ENCODE measurements around the gene SMIM38.
A peak's percentile ranks its signal among the peaks of the same experiment; 100 is the strongest.

SMIM38 gene

DNA sequence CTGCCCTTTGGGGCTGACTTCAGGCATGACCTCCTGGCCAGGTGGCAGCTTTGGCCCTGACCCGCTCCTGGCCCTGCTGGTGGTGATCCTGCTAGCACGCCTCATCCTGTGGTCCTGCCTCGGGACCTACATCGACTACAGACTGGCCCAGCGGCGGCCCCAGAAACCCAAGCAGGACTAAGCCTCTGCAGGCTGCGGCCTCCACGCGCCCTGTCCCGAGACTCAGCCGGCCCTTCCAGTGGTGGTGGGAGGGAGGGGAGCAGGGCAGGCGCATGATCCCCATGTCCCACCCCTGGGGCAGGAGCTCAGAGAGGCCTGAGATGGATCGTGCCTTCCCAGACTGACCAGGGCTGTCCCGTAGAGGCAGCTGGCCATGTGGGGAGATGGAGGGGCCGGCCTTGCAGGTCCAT, 2.1 kb downstream of the SMIM38 start:
- TF ChIP-seq, protein P1, sequence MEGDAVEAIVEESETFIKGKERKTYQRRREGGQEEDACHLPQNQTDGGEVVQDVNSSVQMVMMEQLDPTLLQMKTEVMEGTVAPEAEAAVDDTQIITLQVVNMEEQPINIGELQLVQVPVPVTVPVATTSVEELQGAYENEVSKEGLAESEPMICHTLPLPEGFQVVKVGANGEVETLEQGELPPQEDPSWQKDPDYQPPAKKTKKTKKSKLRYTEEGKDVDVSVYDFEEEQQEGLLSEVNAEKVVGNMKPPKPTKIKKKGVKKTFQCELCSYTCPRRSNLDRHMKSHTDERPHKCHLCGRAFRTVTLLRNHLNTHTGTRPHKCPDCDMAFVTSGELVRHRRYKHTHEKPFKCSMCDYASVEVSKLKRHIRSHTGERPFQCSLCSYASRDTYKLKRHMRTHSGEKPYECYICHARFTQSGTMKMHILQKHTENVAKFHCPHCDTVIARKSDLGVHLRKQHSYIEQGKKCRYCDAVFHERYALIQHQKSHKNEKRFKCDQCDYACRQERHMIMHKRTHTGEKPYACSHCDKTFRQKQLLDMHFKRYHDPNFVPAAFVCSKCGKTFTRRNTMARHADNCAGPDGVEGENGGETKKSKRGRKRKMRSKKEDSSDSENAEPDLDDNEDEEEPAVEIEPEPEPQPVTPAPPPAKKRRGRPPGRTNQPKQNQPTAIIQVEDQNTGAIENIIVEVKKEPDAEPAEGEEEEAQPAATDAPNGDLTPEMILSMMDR (IDR thresholded peaks at IDR 0.05; ENCODE audit: low read depth, low read length): no peak
- peak; percentile 33 for DNase-seq
- no peaks in the 10 kb centered on the region for H3K9me3 ChIP-seq
- H3K27me3 ChIP-seq: no peaks in the 10 kb centered on the region
- no peak overlapping the region for H3K4me3 ChIP-seq (ENCODE audit: low read depth, low read length)
- H3K4me1 ChIP-seq: peaks cover 42% of the 10 kb centered on the region
- no peaks in the 10 kb centered on the region for H3K36me3 ChIP-seq

DNA sequence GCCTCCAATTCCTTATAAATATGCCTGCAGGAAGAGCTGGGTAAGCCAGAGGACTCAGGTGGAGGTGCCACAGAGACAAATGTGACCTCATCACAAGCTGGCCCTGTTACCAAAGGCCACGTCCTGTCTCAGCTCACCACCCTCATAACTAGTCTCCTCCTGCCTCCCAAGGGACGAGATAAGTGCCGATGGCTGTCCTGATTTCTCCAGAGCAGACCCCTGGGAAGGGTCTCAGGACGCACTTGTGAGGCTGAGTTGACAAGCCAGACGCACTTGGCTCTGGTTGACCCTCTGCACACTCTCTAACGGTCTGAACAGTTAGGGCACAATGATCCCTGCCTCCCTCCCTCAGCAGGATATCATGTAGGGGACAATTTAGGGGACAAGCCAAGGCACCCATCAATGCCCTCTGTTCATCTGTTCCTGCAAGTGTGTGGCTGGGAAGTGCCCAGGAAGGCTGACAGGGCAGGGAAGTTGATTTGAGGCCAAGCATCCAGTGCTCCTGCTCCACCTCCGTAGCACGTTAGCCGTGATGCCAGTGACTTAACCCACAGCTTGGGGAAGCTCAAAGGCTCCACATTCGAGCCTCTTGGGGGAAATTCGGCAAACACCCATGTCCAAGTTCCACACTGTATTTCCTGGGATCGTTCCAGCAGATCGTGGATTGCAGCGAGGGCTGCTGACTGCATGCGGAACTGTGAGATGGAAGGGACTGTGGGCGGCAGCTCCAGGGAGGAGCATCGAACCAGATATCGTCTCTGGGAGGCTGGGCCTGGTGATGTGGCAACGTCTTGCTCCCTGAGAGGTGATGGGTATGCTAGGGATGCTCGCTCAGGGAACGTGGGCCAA, 2.8 kb downstream of the SMIM38 start:
- Histone ChIP-seq H3K36me3 (no peaks in the 10 kb centered on the region), H3K4me1 (peaks cover 42% of the 10 kb centered on the region), H3K4me3 (ENCODE audit: low read depth, low read length) (no peak overlapping the region), H3K27me3 (no peaks in the 10 kb centered on the region), H3K9me3 (no peaks in the 10 kb centered on the region)
- peak; percentile 62 for DNase-seq
- TF ChIP-seq, protein P1 (IDR thresholded peaks at IDR 0.05; ENCODE audit: low read depth, low read length): no peak

DNA sequence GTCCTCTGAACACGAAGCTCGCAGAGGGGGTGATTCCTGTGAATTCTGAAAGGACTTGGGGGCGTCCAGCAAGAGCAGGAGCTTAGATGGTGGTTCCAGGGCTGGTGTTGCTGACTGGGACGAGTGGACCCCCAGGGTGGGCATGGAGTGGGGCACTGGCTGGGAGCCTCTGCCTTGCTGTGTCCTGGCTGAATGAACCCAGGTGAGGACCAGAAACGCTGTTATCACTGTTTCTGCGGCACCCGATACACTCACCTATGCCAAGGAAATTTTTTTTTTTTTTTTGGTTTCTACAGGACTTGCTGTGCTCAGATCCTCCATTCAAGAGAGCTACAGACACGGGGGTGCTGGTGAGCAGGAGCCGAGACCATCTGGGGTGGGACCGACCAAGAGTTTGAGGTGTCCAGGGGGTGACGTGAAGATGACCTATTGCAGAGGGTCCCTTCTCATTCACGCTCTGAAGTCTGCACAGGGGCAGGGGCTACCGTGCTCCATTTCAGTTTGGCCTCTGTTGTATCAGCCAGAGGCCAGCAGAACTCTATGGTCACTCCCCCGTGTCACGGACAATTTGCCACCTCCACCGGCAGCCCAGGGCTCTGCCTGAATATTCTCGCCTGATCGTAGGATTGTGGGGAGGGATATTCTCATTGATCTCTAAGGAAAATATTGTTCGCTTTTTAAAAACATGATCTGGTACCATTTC, 3.6 kb downstream of the SMIM38 start:
- Histone ChIP-seq H3K9me3 (no peaks in the 10 kb centered on the region; the same call in 1 of the 2 replicates), H3K4me3 (ENCODE audit: low read depth, low read length) (no peak overlapping the region), H3K4me1 (peaks cover 42% of the 10 kb centered on the region), H3K36me3 (no peaks in the 10 kb centered on the region), H3K27me3 (no peaks in the 10 kb centered on the region)
- DNase-seq: no peak
- TF ChIP-seq, protein P1 (IDR thresholded peaks at IDR 0.05; ENCODE audit: low read depth, low read length): no peak

DNA sequence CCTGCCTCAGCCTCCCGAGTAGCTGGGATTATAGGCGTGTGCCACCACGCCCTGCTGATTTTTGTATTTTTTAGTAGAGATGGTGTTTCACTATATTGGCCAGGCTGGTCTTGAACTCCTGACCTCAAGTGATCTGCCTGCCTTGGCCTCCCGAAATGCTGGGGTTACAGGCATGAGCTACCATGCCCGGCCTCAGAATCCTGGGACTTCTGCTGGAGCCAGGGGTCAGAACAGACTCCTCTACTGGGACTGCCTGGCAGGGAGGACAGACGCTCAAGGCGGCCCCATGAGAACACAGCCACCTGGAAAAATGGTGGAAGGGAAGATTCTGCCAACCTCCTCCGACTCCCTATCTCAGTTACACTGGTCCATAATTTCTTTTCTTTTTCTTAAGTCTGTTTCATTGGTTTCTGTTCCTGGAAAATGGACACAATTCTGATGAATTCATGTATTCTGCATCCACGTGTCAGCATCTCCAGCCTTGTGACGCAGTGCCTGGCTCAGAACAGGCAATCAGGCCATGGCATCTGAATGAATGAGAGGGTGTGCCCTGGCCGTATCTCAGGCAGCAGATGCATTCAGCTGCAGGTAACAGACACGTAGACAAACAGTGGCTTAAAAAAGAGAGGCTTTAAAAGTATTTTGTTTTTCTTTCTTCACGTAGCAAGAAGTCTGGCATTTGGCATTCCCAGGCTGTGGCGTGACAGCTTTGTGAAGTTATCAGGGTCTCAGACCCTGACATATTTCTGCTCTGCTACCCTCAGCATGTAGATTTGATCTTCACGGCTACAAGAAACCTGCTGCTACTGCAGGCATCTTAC, 4.8 kb downstream of the SMIM38 start:
- TF ChIP-seq, protein P1 (IDR thresholded peaks at IDR 0.05; ENCODE audit: low read depth, low read length): no peak

DNA sequence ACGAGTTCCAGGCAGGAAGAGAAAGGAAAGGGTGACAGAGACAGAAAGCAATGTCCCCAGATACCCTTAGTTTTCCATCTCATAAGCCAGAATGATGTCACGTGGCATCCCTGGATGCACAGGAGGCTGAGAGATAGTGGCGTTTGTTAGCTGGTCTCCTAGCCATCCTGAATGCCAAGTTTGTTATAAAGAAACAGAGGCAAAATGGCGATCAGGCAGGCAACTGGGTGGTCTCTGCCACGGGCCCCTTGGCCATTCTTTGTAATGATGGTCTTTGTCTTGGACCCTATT, 5.3 kb downstream of the SMIM38 start:
- DNase-seq: peak; percentile 32
- no peaks in the 10 kb centered on the region for H3K36me3 ChIP-seq
- no peak overlapping the region for H3K4me3 ChIP-seq (ENCODE audit: low read depth, low read length)
- H3K4me1 ChIP-seq: peaks cover 35% of the 10 kb centered on the region
- TF ChIP-seq, protein P1 (IDR thresholded peaks at IDR 0.05; ENCODE audit: low read depth, low read length): no peak
- no peaks in the 10 kb centered on the region; the same call in 1 of the 2 replicates for H3K9me3 ChIP-seq
- H3K27me3 ChIP-seq: no peaks in the 10 kb centered on the region

More for the DNA sequence above, 4.8 kb downstream of the SMIM38 start:
- no peaks in the 10 kb centered on the region for H3K36me3 ChIP-seq
- H3K4me1 ChIP-seq: peaks cover 41% of the 10 kb centered on the region
- H3K9me3 ChIP-seq: no peaks in the 10 kb centered on the region; the same call in 1 of the 2 replicates
- DNase-seq: no peak
- H3K27me3 ChIP-seq: no peaks in the 10 kb centered on the region
- no peak overlapping the region for H3K4me3 ChIP-seq (ENCODE audit: low read depth, low read length)
